DMS53 treated with DMSO at 0.1 percent for 48 hours (cell line): ENCODE measurements around the gene NCK2.
A peak's percentile ranks its signal among the peaks of the same experiment; 100 is the strongest.

Experiments
- DNase-seq: peaks from one replicate; lab custom pipeline; 2025; ENCODE audit not compliant: unreplicated experiment; lab: John Stamatoyannopoulos, UW

The NCK2 gene

GRCh38 chr2:105734762-105735538, 9.8 kb upstream of the NCK2 start:
- no peak for DNase-seq

- DNase-seq = no peak
Measured at GRCh38 chr2:105736145-105736544, 8.6 kb upstream of the NCK2 start.

- DNase-seq = no peak
Measured at GRCh38 chr2:105737980-105738657, 6.6 kb upstream of the NCK2 start.

GRCh38 chr2:105738658-105739241, 6.0 kb upstream of the NCK2 start:
- no peak for DNase-seq

- no peak for DNase-seq
Measured at GRCh38 chr2:105739426-105739825, 5.3 kb upstream of the NCK2 start.

GRCh38 chr2:105739944-105740530, 4.7 kb upstream of the NCK2 start:
- no peak for DNase-seq

- no peak for DNase-seq
Measured at GRCh38 chr2:105741174-105741573, 3.5 kb upstream of the NCK2 start.

GRCh38 chr2:105741617-105742016, 3.1 kb upstream of the NCK2 start:
- DNase-seq = no peak

GRCh38 chr2:105744091-105744908, 412 bp upstream of the NCK2 start:
- DNase-seq = peak; percentile 75

- peak; percentile 42 for DNase-seq
Measured at GRCh38 chr2:105746177-105747080, 1.7 kb downstream of the NCK2 start.

GRCh38 chr2:105747254-105747894, 2.7 kb downstream of the NCK2 start:
- no peak for DNase-seq

GRCh38 chr2:105747991-105748390, 3.3 kb downstream of the NCK2 start:
- DNase-seq = no peak

- DNase-seq = no peak
Measured at GRCh38 chr2:105748566-105748965, 3.9 kb downstream of the NCK2 start.

GRCh38 chr2:105749583-105750400, 5.1 kb downstream of the NCK2 start:
- no peak for DNase-seq

- DNase-seq = no peak
Measured at GRCh38 chr2:105750735-105751134, 6.0 kb downstream of the NCK2 start.

GRCh38 chr2:105751272-105751671, 6.6 kb downstream of the NCK2 start:
- DNase-seq = no peak

GRCh38 chr2:105752691-105753358, 8.1 kb downstream of the NCK2 start:
- no peak for DNase-seq

GRCh38 chr2:105753380-105753779, 8.7 kb downstream of the NCK2 start:
- no peak for DNase-seq
